ENCODE results near the gene AXDND1.

- TF ChIP-seq POLR2A (IDR thresholded peaks at IDR 0.05; ENCODE audit: low read length) (no peak), GATA1 (IDR thresholded peaks at IDR 0.05; ENCODE audit: low read depth, low read length) (no peak)
These were observed 28.5 kb upstream of the AXDND1 start for GRCh38 chr1:179337288-179337687.

Data from erythroblast (primary cell).